HCT116 (cell line): ENCODE results near the gene ARFRP1. TPM values are rescaled to one million over a fixed set of nuclear protein-coding genes. Genes with fewer than 3 reads are reported as not detected.
A peak's percentile ranks its signal among the peaks of the same experiment; 100 is the strongest.

Experiments used
- ATAC-seq: fragments of 200-7000 bp; cut with Tn5 transposase; 2 replicates; pipeline ENCODE4 v1.9.1; 2020; ENCODE audit warnings: mild to moderate bottlenecking, moderate library complexity
- BruUV-seq: library from RNA; stranded (reverse); fragments of 400-500 nt; replicated peaks from 2 replicates; lab custom pipeline; 2021; lab: Mats Ljungman, UMichigan
- CTCF ChIA-PET: fragments of 300-600 bp; sonication (Branson Sonifier 250); formaldehyde crosslinking; loops from one replicate; lab custom pipeline; 2021; ENCODE audit warnings: antibody characterized with exemption; lab: Charles Lee
- POLR2A ChIA-PET: fragments of 300-600, 350-600 bp; sonication (Branson Sonifier 250); formaldehyde crosslinking; loops from one replicate; lab custom pipeline; 2021; ENCODE audit warnings: antibody characterized with exemption; lab: Charles Lee
- RAD21 ChIA-PET, 2 experiments: fragments of 300-600 bp; sonication (Branson Sonifier 250); formaldehyde crosslinking; loops; one replicate each; lab custom pipeline; 2023; ENCODE audit warnings: low total read pairs in 2 of 2; ENCODE audit not compliant: uncharacterized antibody in 2 of 2, unreplicated experiment in 2 of 2, low non-redundant PET in 1 of 2; lab: Charles Lee
- DNase-seq: peaks from one replicate; pipeline ENCODE4 v3.0.0-alpha.2; 2010; ENCODE audit warnings: low read depth, low spot score
- H2AFZ ChIP-seq: fragments of 200-600 bp; shearing (Covaris generic), sonication (generic); 2 replicates; pipeline ENCODE4 v1.6.1; 2017; ENCODE audit warnings: low read depth, mixed run types, mixed read lengths, antibody characterized with exemption, low read length; ENCODE audit not compliant: poor library complexity, severe bottlenecking
- H3K27ac ChIP-seq: 2 replicates; pipeline ENCODE4 v1.5.1; 2012; ENCODE audit warnings: low read depth, low read length
- H3K27me3 ChIP-seq: fragments of 200-600 bp; sonication (generic); 2 replicates; pipeline ENCODE4 v1.6.1; 2016; ENCODE audit warnings: mixed run types, low read length, mixed read lengths; ENCODE audit not compliant: insufficient read depth
- H3K36me3 ChIP-seq, 2 experiments: fragments of 200-500 bp in 1 of 2; fragments of 200-600 bp in 1 of 2; sonication (Bioruptor generic) in 1 of 2; sonication (generic) in 1 of 2; 2 replicates each; pipeline versions ENCODE4 v1.5.1 to v1.6.1; 2014 to 2016; ENCODE audit warnings: low read length in 2 of 2, inconsistent platforms in 1 of 2, mixed read lengths in 1 of 2, mixed run types in 1 of 2; ENCODE audit not compliant: insufficient read depth in 2 of 2, control insufficient read depth in 1 of 2
- H3K4me1 ChIP-seq, 2 experiments: fragments of 200-600 bp in 1 of 2; sonication (generic) in 1 of 2; 2 replicates each; pipeline versions ENCODE4 v1.5.1 to v1.6.1; 2012 to 2017; ENCODE audit warnings: low read length in 2 of 2, inconsistent platforms in 1 of 2, mild to moderate bottlenecking in 1 of 2, mixed read lengths in 1 of 2, mixed run types in 1 of 2, moderate library complexity in 1 of 2; ENCODE audit not compliant: insufficient read depth in 2 of 2, control insufficient read depth in 1 of 2
- H3K4me2 ChIP-seq: fragments of 200-600 bp; sonication (generic); 2 replicates; pipeline ENCODE4 v1.6.1; 2017; ENCODE audit warnings: mixed run types, low read length, mixed read lengths
- H3K4me3 ChIP-seq, 2 experiments: fragments of 200-600 bp in 1 of 2; sonication (generic) in 1 of 2; replicated peaks in 1 of 2; 2 replicates each; pipeline ENCODE4 v1.5.1; 2011 to 2016; ENCODE audit warnings: low read length in 2 of 2, control low read depth in 1 of 2, low read depth in 1 of 2, mild to moderate bottlenecking in 1 of 2, mixed read lengths in 1 of 2, mixed run types in 1 of 2
- H3K79me2 ChIP-seq: fragments of 200-600 bp; sonication (generic); 2 replicates; pipeline ENCODE4 v1.6.1; 2017; ENCODE audit warnings: mild to moderate bottlenecking, mixed run types, low read length, moderate library complexity, mixed read lengths; ENCODE audit not compliant: insufficient read depth
- H3K9ac ChIP-seq: fragments of 200-600 bp; sonication (generic); 2 replicates; pipeline ENCODE4 v1.6.1; 2016; ENCODE audit warnings: low read length, mixed read lengths
- H3K9me2 ChIP-seq: fragments of 200-600 bp; sonication (generic), shearing (Covaris generic); 2 replicates; pipeline ENCODE4 v1.6.1; 2017; ENCODE audit warnings: mixed run types, mild to moderate bottlenecking, moderate library complexity; ENCODE audit not compliant: insufficient read depth
- H3K9me3 ChIP-seq, 2 experiments: fragments of 200-500 bp in 1 of 2; fragments of 200-600 bp in 1 of 2; sonication (Bioruptor generic) in 1 of 2; sonication (generic) in 1 of 2; 2 replicates each; pipeline ENCODE4 v1.6.1; 2014 to 2017; ENCODE audit warnings: low read length in 2 of 2, mixed read lengths in 2 of 2, inconsistent platforms in 1 of 2, low read depth in 1 of 2, mild to moderate bottlenecking in 1 of 2, mixed run types in 1 of 2, moderate library complexity in 1 of 2; ENCODE audit not compliant: control insufficient read depth in 1 of 2, insufficient read depth in 1 of 2
- H4K20me1 ChIP-seq: fragments of 200-600 bp; sonication (generic), shearing (Covaris generic); 2 replicates; pipeline ENCODE4 v1.6.1; 2017; ENCODE audit warnings: mixed run types, mild to moderate bottlenecking, moderate library complexity; ENCODE audit not compliant: insufficient read depth
- EGR1 ChIP-seq: IDR thresholded peaks from 2 replicates; pipeline ENCODE4 v1.6.1; 2012; ENCODE audit warnings: low read depth
- ELF1 ChIP-seq: IDR thresholded peaks from 2 replicates; pipeline ENCODE4 v1.6.1; 2012; ENCODE audit warnings: low read depth, borderline replicate concordance
- RAD21 ChIP-seq: IDR thresholded peaks from 2 replicates; pipeline ENCODE4 v1.6.1; 2012; ENCODE audit warnings: low read depth, mild to moderate bottlenecking
- SIN3A ChIP-seq: IDR thresholded peaks from 2 replicates; pipeline ENCODE4 v1.6.1; 2012; ENCODE audit warnings: low read depth
- intact Hi-C: fragments of 100-400 bp; cut with micrococcal nuclease; formaldehyde crosslinking; loops from 2 replicates; pipeline ENCODE4 v1.10.0; 2022
- total RNA-seq: library from RNA; stranded (reverse); gene quantifications from one replicate; pipeline ENCODE4 v1.2.1, GENCODE V29; 2021; ENCODE audit not compliant: unreplicated experiment
- TF ChIP-seq, protein P1 (sequence below): IDR thresholded peaks from 2 replicates; pipeline ENCODE4 v1.6.1; 2012
- TF ChIP-seq, protein P2 (sequence below): IDR thresholded peaks from 2 replicates; pipeline ENCODE4 v1.6.1; 2012; ENCODE audit warnings: low read depth

Gene ARFRP1
- total RNA-seq, 1 experiment from 2014 or later, result 53.7 TPM

DNA sequence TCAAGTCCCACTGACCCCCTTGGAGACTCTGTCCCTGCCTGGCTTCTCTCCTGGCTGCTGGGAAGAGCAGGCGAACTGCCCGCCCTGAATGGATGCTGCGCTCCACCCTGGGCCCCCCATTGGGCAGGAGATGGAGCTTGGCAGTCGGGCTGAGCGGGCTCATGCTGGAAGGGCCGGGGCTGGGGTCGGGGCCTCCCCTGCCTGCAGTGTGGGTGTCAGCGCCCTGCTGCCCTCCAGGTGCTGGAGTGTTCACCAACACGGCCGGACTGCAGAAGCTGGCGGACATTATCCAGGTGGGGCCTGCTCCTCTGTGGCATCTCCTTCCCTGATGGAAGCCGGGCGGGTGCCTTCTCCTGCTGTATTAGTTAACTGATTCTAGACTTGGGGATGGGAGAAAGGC, 27.3 kb downstream of the ARFRP1 start:
- no peak overlapping the region for H2AFZ ChIP-seq
- H3K9me2 ChIP-seq, result no peaks in the 10 kb centered on the region
- RAD21 ChIA-PET, result no interaction called here
- no peak overlapping the region for H3K4me2 ChIP-seq
- BruUV-seq, result no TSS peak
- DNase-seq, result no peak
- peaks cover 24% of the 10 kb centered on the region for H3K79me2 ChIP-seq
- ATAC-seq, result no peak
- TF ChIP-seq, protein P1, sequence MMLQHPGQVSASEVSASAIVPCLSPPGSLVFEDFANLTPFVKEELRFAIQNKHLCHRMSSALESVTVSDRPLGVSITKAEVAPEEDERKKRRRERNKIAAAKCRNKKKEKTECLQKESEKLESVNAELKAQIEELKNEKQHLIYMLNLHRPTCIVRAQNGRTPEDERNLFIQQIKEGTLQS, result no peak
- TF ChIP-seq RAD21 (no peak), ELF1 (no peak), EGR1 (no peak), SIN3A (no peak)
- TF ChIP-seq, protein P2, sequence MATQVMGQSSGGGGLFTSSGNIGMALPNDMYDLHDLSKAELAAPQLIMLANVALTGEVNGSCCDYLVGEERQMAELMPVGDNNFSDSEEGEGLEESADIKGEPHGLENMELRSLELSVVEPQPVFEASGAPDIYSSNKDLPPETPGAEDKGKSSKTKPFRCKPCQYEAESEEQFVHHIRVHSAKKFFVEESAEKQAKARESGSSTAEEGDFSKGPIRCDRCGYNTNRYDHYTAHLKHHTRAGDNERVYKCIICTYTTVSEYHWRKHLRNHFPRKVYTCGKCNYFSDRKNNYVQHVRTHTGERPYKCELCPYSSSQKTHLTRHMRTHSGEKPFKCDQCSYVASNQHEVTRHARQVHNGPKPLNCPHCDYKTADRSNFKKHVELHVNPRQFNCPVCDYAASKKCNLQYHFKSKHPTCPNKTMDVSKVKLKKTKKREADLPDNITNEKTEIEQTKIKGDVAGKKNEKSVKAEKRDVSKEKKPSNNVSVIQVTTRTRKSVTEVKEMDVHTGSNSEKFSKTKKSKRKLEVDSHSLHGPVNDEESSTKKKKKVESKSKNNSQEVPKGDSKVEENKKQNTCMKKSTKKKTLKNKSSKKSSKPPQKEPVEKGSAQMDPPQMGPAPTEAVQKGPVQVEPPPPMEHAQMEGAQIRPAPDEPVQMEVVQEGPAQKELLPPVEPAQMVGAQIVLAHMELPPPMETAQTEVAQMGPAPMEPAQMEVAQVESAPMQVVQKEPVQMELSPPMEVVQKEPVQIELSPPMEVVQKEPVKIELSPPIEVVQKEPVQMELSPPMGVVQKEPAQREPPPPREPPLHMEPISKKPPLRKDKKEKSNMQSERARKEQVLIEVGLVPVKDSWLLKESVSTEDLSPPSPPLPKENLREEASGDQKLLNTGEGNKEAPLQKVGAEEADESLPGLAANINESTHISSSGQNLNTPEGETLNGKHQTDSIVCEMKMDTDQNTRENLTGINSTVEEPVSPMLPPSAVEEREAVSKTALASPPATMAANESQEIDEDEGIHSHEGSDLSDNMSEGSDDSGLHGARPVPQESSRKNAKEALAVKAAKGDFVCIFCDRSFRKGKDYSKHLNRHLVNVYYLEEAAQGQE, result no peak
- POLR2A ChIA-PET, result no interaction called here
- CTCF ChIA-PET, result no interaction called here
- H3K9ac ChIP-seq, result 0 out of 2 replicates have a peak overlapping the region, but pooled peaks have one; percentile 8
- no peaks in the 10 kb centered on the region for H4K20me1 ChIP-seq
- no peaks in the 10 kb centered on the region for H3K9me3 ChIP-seq
- H3K27ac ChIP-seq, result peak overlapping the region; percentile 100
- peaks cover 4% of the 10 kb centered on the region in 2 experiments; a peak in 3 of 4 replicates for H3K36me3 ChIP-seq
- no peaks in the 10 kb centered on the region for H3K27me3 ChIP-seq
- peaks cover 39 to 50% of the 10 kb centered on the region in 2 experiments for H3K4me1 ChIP-seq
- intact Hi-C loops, result loop anchor here (5.0 kb wide), 1 partner anchor 143 kb away; the partner anchor contains the start of gene PTK6
- H3K4me3 ChIP-seq, result no peak overlapping the region
